HS-5 (cell line): ENCODE results near the gene PRR23E.

Experiments
- DNase-seq: peaks from one replicate; pipeline ENCODE4 v3.0.0-alpha.2; 2012; ENCODE audit warnings: low read depth

The PRR23E gene

DNA sequence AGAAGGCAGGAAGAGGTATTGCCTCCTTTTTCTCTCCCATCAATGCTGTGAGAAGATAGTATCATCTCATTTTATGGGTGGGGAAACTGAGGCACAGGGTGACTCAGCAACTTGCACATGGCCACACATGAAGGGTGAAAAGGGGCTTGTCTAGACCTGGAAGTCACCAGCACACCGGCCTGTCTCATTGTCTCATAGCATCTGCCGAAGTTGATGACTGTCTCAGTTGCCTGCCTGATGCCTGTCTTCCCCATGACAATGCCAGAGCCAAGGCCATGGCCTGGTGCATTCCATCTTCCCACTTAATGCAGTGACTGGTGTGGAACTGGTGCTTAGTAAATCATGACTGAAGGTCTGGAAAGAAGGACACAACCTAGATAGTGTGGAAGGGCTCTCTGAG lies 27.9 kb upstream of the PRR23E start:
- DNase-seq = no peak

DNA sequence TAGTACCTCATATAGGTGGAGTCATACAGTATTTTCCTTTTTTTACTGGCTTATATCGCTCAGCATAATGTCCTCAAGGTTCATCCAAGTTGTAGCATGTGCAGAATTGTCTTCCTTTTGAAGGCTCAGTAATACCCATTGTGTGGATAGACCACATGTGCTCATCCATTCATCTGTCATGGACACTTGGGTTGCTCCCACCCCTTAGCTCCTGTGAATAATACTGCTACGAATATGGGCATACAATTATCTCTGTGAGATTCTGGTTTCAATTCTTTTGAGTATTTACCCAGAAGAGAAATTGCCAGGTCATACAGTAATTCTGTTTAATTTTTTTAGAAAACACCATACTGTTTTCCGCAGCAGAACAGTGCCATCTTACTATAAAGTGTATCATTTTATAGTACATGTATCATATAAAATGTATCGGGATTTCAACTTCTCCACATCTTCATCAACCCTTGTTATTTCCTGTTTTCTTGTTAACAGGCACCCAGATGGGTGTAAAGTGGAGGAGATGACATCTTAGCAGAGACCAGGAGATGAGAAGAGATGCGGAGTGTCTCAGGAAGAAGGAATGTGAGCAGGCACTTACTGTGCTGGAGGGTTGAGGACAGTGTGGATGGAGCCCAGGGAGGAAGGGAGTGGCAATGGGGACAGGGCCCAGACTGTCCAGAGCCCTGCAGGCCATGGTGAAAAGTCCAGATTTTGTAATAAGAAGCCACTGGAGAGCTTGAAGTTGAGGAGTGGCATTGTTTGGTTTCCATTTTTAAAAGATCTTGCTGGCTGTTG lies 27.0 kb upstream of the PRR23E start:
- no peak for DNase-seq

DNA sequence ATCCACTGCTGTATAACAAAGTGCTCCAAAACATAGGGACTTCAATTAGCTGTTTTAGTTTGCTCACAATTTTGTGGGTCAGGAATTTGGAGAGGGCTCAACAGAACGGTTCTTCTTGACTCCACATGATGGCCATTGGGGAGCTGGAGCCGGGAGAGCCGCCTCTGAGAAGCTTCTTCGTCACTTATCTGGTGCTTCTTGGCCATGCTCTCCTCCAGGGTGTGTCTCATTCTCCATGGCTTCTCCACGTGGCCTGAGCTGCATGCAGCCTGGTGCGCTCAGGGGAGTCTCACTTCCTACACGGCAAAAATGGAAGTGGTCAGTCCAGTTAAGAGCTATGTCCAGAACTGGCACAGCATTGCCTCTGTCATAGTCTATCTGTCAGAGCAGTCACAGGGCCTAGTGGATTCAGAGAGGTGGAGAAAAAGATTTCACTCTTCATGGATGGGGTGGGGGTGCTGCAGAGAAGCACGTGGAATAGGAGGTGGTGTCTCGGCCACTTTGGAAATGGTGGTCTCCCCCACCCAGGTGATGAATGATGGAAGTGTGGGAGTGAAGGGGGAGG lies 26.3 kb upstream of the PRR23E start:
- DNase-seq = no peak

DNA sequence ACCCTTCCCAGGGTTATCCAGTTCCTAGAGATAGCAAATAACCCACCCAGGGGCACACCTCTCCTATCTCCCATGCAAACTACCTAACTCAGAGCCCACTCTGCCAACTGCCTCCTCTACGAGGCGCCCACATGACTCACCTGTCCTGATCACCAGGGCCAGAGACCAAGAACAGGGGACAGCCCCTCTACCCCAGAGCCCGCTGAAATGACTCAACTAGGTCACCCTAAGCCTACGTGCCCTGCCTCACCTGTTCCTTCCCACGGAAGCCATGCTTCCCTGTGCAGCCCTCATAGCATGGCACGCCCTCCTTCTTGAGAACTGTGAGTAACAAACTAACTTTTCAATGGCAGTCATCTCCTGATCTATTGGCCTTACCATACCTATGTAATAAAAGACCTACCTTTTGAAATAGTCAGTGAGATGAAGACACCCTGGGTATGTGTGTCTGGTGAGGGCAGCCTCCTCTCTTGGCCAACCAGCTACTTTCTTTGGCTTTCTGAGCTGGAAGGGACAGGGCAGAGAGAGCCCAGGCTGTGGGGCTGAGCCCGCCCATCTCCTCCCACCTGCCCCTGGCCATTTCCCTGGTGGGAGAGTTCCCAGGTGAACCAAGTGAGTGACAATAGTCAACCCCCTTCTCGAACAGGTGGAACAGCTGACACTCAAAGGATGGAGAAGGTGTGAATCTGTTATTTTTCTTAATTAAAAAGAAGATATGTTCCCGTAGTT lies 25.5 kb upstream of the PRR23E start:
- no peak for DNase-seq

DNA sequence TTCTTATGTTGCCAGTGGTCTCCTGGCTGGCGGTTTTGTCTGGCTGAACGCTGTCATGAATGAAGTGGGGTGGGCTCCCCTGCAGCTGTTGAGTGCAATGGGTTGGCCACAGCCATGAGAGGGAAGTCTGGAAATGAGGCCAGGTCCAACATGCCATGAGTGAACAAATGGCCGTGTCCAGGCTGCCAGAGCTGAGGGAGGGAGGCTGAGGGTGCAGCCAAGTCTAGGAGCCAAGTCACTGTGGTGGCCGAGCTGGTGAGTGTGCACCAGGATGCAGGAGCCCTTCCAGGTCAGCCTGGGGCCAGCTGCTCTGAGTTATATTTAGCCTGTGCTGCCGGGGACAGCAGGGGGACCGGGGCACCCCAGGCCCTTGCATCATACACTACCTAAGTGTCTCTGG lies 24.7 kb upstream of the PRR23E start:
- no peak for DNase-seq

DNA sequence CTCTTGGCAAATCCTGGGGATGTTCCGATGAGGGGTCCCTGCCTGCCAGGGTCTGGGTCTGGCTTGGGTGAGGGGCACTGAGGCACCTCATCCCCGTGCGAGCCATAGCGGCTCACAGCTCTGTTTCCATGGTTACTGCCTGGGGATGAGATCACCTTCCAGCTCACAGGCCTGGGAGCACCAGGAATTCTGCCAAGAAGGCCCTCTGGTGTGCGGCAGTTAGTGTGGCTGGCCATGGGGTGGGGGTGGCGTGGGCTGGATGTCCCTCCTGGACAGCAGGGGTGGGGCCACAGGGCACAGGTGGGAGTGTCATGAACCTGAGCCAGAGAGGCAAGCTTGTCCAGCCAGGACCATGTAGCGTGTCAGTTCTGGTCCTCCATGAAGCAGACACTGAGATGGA lies 22.1 kb upstream of the PRR23E start:
- peak; percentile 37 for DNase-seq

DNA sequence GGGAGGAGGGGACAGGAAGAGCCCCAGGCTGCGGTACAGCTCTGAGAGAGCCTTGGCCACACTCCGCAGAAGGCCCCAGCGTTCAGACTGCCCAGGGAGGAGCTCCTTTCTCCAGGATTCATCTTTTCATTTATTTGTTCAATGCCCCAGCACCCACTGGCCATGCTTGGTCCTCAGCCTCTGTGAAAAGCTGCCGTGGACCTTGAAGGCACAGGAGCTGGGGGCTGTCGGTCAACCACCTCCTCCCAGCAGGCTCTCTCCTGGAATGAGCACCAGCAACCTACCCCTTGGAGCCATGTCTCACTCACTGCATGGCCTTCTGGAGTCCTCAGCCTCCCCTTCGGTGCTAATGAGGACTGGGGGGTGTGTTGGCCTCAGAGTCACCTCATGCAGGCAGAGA lies 21.6 kb upstream of the PRR23E start:
- no peak for DNase-seq

DNA sequence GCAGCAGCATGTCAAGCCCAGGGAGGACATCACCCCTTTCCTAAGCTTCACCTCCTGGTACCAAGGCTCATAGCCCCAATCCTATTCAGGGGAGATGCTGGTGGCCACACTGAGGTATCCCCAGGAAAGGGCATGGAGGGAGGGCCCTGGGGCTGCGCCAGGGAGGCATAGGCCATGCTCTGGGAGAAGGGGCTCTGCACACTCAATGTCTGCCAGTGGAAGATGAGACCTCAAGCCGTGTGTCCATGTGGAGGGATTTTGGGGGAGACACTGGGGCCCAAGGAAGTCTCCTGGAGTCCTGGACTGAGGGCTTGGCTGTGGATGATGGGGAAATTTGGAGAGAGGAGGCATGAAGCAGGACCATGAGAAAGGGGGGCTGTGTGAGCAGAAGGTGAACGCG lies 21.2 kb upstream of the PRR23E start:
- DNase-seq = no peak

DNA sequence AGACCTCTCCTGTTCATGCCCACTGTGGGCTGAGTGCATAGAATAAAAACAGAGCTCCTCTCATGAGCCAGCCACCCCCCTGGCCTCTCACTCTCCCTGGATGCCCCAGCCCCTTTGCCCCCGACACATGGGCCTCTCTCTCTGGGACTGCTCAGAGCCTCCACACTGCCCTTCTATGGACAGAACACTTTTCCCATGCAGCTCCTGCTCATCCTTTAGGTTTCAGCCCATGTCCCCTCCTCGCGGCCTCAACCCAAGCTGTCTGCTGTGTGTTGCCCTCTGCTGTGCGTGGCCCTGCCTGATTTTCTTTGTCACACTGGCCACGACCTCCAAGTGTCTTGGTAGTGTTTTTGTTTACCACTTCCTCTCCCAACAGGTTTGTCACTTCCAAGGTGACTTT lies 20.7 kb upstream of the PRR23E start:
- no peak for DNase-seq

DNA sequence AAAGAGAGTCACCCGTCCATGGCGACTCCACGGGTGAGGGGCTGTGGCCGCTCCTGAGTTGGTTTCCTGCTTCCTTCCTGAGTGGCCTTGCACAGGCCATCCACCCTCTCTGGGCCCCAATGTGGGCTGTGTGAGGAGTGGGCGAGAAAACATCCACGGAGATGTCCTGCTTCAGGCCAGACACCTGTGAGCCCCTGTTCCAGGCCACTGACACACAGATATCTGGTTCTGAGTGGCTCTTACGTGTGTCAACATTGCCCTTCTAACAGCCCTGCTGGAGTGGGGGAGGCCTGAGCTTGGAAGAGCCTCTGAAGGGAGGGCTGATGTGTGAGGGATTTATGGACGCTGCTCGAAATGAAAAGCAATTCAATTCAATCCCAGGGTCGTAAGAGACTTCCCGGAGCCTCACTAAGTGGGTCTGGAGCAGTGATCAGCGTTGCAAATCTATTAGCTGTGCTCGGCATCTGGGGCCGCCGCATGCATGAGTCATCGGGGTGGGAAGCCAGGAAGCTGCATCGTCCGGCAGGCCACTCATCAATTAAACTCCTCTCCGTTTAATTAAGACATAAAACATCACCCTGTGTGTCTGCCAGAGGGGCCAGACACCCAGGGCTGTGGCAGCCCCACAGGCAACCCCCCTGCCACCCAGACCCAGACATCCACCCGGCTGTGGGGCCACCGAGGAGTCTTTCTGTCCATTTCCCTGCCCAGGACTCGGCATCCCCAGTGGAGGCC lies 20.0 kb upstream of the PRR23E start:
- peak; percentile 54 for DNase-seq

DNA sequence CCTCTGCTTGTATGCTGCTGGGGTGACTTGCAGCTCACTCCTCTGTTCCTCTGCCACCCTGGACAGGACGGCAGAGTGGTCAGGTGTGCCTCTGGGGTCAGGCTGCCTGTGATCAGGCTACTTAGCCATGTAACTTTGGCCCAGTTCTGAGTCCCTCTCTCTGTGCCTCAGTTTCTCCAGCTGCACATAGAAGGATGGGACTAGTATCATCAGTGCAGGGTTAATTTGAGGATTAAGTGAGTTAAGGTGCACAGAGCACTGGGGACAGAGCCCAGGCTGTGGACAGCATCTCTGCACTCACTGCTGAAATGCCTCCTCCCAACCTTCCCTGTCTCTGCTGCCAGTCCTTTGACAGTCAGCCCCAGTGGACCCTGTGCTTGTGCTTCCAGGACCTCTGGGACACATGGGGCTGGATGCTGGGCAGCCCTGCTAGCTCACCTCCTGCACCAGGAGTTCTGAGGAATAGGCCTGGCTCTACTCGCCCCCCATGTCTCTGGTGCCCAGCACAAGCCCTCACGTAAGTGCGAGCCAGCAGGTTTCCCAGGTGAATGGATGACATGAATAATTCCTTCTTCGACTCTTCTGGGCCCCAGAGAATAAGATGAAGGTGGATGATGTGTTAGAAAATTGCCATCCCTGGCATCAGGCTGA lies 19.3 kb upstream of the PRR23E start:
- DNase-seq = no peak

DNA sequence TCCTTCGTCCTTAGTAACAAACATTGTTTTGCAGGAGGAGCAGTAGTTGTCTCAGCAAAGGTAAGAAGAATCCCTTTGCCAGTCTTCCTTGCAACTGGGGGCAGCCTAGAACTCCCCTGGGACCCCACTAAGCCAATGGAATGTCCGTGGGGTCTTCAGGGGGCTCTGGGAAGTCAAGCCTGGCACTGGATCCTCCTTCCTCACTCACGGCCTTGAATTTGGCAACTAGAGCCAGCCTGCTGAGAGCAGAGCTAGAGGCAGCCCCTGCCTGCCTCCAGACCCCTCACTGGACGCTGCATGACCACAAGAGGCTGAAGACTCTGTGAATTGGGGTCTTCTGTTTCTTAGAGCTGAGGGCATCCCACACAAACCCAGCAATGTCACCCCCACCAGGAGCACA lies 18.6 kb upstream of the PRR23E start:
- no peak for DNase-seq

DNA sequence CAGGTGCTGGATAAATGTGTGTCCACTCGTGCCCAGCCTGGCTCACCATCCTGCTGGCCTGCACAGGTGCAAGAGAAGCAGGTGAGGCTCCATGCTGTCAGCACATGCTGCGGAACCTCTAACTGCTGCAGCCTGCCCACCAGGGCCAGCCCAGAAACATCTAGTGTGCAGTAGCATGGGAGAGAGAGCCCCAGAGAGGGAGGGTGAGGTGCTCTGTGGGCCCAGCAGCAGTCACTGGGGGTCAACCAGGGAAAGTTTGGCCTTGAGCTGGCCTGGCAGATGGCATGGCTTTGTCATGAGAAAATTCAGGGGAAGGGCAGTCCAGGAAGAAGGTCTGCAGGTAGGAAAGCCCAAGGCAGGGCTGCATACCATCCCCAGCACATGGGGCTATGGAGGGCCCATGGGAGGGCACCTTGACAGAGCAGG lies 18.2 kb upstream of the PRR23E start:
- no peak for DNase-seq

DNA sequence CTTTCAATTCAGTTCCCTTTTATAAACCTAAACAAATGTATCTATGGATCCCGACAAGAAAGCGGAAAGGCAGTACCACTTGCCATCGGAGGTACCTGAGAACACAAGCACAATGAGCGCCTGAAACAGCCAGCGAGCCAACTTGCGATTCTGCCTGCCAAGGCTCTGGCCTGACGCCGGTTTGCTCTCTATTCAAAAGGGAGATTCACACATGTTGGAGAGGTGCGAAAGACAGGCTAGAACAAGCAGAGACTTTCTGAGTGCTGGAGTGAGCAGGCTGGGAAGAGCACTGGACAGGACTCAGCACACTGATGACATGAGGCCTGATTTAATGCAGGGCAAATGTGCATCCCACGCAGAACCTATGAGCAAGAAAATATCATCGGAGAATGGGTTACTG lies 17.7 kb upstream of the PRR23E start:
- no peak for DNase-seq

DNA sequence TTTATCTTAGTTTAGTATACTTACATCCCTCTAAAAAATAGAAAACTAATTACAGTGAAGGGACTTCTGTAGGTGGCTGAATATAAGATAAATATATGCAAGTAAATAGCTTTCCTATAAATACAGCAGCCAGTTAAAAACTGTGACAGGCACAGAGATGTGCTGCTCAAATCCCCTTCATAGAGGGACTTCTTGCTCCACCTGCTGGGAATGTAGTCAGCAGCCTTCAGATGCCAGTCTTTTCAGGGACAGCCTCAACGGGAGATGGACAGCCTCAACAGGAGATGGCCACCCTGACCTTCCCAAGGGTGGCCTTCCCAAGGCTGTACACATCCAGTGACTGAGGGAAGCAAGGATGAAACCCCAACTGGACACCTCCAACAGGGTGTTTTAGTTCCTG lies 15.7 kb upstream of the PRR23E start:
- no peak for DNase-seq

DNA sequence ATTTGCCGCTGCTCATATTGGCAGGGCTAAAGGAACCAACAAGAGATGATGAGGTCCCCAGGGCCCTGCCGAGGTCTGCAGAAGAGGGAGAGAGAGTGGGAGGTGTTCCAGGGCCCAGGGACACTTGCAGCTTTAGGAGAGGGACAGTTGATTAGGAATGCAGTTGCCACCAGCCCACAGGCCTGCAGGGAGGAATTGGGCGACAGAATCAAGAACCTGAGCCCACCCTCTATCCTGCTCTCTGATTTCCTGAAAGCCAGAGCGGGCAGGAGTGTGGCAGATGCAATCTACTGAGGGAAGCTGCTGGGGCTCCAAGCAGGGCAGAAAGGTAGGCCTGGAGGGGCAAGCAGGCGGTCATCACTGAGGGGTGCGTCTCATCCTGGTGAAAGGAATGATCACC lies 12.1 kb upstream of the PRR23E start:
- DNase-seq = no peak

DNA sequence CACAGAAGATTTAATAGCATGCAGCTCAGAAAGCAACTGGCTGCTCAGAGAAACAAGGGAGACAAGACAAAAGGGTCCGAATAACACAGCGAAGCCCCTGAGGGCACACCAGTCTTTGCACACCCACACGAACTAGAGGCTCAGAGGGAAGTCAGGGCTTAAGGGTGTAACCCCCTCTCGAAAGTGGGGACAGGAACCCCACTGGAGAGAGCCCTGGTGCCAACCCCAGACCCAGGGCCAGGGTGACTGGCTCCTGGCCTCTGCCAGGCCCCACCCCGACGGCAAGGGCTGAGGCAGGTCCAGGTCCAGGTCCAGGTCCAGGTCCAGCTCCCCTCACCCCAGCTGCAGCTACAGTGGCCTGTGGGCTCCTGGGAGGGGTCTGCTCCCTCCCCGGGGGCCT lies 10.5 kb upstream of the PRR23E start:
- no peak for DNase-seq

DNA sequence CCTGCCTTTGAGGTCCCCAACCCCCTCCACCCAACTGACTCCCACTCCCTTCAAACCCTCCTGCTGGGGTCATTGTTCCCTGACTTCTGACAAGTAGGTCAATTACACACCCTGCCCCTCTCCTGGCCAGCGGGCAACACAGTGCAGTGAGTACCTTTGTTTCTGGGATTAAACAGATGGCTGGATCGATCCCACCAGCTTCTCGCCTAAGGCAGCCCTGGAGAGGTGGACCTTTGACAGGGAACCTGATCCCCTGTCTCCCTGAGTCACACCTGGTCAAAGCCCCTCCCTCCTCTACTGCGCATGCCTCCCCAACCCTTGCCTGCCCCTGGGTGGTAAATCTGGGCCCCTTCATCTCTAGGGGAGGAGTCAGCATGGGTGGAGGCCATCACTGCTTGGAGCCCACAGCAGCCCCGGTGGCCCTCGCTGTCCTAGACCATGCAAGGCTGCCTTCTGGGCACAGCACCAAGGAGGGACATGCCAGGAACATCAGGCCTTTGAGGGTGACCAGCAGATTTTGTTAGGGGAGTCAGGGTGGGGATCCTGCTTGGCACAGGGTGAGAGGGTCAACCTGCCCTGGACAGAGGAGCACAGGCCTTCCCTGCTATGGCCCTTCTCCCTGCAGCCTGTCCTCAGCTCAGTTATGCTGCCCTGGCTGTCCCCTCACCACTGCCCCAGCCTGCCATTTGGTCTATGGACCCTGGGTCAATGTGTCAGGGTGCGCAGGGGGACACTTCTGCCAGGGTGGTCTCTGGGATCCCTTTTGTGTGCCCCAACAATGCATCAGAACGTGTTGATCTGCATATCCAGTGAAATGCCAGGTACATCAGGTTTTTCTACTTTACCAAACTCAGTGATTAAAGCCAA lies 9.8 kb upstream of the PRR23E start:
- DNase-seq = no peak

DNA sequence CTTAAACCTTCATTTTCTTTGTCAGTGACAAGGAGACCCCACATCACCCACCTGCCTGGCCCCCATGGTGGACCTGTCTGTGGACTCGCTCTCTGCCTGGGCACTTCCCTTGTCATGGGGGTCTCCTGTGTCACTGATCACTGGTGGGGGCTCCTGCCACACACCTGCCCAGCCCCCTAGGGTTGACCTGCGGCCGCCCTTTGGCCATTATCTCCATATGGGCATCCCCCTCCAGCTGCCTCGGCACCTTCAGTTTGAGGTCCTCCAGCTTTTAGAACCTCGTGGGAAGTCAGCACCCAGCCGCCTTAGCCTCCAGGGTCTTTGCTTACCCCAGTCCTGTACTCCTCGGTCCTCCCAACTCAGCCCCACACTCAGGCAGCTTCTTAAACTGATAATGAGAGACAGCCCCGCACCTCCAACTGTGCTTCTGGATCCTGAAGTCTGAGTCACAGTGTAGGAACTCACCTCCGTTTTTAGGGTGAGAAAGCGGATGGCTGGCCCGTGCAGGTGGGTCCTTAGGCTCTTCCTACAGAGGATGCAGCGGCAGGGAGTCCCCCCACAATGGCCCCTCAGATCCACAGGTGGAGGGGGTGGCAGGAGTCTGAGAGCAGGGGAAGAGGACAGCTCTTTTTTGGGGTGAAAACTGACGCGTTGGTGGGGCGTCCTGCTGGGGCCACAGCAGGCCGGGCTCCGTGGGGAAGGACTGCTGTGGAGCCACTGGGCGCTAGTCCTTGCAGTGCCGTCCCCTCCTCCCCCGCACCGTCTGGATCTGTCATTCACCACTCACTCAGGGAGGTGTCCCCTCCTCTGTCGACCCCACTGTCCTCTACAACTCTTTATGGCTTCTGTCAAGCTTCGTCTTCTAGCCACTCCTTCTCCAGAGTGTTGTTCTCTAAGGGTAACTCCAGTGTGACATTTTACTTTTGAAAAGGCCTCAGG lies 8.7 kb upstream of the PRR23E start:
- no peak for DNase-seq

DNA sequence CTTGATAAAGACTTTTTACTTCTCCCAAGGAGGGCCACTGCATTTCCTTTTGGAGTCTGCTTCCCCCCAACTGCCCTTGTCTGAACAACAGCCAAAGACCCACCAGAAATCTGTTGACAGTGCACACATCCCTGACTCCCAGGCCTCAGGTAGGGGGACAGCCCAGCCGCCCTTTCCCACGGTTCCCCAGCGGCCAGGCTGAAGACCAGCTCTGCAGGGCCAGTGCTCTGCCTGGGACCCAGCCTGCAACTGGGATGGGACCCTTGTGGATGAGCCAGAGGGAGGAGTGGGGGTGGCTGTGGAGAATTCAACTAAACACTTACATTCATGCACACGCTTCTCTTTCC lies 8.1 kb upstream of the PRR23E start:
- DNase-seq = no peak
